M059J (cell line): ENCODE data around the gene ING5. TPM values are rescaled to one million over a fixed set of nuclear protein-coding genes. Genes with fewer than 3 reads are reported as not detected.
"Not testable (repeated sequence)": the region's sequence is repeated elsewhere in the genome, so short reads cannot be mapped to it uniquely, and the experiment has no call there.

Experiments
- DNase-seq: peaks from one replicate; pipeline ENCODE4 v3.0.0-alpha.2; 2012; ENCODE audit warnings: low read depth
- total RNA-seq: library from RNA; depleted of rRNA; stranded (reverse); fragments of >200 nt; shearing (Covaris generic); gene quantifications from 2 replicates; pipeline ENCODE4 v1.2.3, GENCODE V29; 2014; rRNA removed

The ING5 gene
- 9.2 and 11.0 TPM in 2 replicates for total RNA-seq

DNA sequence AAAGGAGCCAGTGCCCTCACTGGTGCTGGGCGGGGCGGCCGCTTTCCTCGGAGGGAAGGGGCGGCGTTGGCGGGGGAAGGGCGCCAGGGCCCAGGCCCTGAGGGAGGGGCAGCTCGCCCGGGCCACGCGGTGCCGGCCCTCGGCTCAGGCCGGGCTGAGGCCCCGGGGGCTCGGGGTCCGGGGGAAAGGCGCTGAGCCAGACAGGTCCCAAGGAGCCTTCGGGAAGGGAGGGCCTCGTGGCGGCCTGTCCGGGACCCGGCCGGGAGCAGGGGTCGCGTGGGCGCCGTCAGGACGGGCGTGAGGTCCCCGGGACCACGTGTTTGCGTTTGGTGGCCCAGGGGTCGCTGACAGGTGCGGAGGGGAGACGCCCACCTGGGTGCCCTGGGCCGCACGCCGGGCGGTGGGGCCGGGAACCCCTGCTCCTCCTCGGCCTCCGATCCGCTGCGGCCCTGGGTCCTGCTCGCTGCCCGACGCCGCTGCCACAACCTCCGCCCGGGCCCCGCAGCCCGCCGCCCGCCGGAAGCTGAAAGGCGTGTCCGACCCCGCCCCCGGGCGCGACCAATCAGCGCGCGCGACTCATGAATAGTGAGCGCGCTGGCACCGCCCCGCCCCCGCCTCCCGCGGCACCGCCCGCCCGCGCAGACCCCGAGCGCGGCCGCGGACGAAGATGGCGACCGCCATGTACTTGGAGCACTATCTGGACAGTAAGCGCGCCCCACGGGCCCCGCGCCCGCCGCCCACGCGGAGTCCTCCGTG lies at the start of gene ING5:
ING5 (plus strand) TSS at position 641 of the 756 bp plus-strand sequence; CDS start at position 668, 27 bp downstream.
- DNase-seq, result peak; percentile 82

GRCh38 chr2:241652142-241652541 lies 49.7 kb upstream of the ING5 start:
- no peak for DNase-seq

- no peak for DNase-seq
Measured at GRCh38 chr2:241652722-241653121, 49.1 kb upstream of the ING5 start.

DNA sequence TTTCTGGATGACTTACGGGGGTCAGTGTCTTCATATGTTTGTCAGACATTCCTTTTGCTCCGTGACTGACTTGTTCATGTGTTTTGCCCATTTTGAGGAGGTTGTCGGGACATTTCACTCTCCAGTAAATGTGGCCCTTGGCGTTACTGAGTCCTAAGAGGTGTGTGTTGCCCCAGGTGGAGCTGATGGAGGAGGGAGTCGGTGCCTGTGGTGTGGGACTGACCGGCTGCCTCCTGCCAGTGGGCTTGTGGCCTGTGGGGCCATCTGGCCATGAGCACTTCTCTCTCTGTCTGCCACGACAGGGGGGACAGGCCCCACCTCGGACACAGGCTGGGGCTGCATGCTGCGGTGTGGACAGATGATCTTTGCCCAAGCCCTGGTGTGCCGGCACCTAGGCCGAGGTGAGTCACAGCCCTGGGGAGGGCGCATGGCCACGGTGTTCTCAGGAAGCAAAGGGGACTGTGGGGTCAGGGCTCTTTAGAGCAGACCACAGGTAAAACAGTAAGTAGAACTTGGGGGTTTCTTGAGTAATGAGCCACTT lies 48.6 kb upstream of the ING5 start:
- no peak for DNase-seq

DNA sequence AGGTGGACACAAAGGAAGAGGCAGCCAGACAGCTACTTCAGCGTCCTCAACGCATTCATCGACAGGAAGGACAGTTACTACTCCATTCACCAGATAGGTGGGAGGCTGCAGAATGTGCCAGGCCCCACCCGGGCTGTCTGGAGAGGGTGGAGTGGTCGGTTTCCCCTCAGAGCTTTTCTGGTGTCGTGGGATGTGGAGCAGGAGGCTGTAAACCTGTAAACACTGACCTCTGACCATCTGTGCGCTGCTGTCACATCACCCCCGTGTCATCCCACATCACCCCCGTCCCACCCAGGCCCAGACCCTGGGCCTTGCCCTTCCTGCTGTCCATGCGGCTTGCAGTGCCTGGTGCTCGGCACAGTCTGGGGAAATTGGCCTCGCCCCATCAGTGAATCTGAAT lies 47.3 kb upstream of the ING5 start:
- no peak for DNase-seq

DNA sequence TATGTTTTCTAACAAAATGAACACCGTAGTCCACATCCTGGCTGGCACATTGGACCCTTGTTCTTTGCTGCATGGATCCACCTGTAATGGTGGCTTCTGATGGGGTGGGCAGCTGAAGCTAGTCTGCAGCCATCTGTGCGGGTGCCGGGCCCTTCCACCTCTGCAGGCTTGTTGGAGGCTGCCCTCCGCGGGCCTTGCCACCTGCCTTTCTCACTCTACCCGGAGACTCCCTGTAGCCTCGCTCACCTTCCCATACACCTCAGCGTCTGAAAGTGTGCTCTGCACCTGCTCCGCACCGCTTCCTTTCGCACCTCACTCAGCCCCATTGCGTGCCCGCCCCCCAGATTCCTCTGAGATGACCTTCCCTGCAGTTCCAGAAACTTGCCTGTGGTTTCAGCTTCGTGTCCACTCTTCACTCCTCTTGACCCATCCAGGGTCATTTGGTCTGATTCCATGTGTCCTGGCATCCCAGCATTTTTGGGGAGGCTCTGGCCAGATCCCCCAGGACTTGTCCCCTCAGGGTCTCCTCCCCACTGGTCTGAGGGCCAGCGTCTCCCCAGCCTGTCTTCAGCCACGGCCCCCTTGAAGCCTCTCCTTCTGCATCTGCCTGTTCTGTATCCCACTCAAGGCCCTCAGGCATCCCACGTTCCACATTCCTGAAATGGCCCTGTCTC lies 46.2 kb upstream of the ING5 start:
- no peak for DNase-seq

- DNase-seq, result no peak
Measured at GRCh38 chr2:241656190-241656741, 45.6 kb upstream of the ING5 start.

- no peak for DNase-seq
Measured at GRCh38 chr2:241657786-241658254, 44.0 kb upstream of the ING5 start.

DNA sequence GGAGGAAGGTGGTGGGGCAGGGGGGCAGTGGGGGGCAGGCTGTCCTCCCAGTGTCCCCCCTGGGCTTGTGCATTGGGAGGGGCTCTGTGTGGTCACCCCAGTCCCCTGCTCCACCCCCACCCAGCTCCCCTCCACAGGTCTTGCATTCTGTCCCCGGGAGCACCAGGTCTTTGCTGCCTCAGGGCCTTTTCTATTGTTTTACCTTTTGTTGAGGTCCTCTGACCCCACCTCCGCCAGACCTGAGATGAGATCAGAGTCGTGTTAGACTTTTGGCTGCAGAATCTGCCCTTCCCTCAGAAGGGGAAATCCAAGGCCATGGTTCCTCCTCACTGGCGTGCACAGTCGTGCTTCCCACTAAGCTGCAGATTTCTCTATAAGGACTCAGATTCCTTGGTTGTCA lies 43.5 kb upstream of the ING5 start:
- no peak for DNase-seq

DNA sequence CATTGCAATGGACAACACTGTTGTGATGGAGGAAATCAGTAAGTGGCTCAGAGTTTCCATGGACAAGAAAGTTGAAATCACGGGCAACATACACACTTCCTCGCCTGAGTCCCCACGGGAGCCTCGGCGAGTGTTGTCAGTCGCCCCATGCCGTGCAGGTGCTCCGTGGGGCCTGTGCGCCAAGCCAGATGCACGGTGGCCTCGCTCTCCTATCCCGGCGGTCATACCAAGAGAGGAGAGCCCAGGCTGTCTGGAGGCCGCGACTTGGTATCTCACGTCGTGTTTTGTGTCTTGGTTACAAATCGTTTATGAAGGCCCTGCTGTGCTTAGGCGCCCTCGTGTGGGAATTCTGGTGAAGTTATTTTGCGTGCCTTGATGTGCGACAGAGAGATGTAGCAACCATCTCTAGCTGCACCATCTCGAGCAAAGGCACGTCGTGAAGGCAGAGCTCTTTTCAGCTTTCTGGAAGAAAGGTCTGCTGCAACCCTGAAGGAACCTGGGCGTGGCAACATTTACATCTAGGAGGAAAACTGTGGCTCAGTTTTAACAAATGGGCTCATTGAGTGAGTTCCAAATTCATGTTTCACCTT lies 42.6 kb upstream of the ING5 start:
- peak; percentile 34 for DNase-seq

DNA sequence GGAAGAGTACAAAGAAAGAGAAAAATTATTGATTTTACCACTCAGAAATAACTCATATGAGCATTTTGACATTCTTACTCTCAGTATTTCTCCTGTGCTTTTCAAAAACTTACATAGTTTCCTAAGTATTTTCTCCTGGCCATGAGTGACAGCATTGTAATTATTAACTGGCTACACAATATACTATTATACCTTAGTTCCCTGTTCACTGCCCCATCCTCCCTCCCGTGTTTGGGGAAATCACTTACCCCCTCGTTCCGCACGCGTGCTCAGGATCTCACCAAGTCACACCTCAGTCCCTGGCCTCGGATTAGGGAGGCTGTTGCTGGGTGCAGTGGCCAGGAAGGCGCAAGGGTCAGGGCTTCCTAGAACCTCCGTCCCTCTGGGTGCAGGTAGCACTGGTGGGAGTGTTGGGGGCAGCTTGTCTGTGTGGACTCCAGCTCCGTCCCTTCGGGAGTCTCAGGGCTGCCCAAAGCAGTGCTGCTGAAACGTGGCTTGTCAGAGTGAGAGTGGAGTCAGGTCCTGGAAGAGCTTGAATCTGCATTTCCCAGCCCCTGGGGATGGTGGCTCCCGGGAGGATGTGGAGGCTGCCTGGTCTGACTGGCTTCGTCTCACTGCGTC lies 41.1 kb upstream of the ING5 start:
- no peak for DNase-seq

- not testable (repeated sequence) for DNase-seq
Measured at GRCh38 chr2:241662731-241663130, 39.1 kb upstream of the ING5 start.

DNA sequence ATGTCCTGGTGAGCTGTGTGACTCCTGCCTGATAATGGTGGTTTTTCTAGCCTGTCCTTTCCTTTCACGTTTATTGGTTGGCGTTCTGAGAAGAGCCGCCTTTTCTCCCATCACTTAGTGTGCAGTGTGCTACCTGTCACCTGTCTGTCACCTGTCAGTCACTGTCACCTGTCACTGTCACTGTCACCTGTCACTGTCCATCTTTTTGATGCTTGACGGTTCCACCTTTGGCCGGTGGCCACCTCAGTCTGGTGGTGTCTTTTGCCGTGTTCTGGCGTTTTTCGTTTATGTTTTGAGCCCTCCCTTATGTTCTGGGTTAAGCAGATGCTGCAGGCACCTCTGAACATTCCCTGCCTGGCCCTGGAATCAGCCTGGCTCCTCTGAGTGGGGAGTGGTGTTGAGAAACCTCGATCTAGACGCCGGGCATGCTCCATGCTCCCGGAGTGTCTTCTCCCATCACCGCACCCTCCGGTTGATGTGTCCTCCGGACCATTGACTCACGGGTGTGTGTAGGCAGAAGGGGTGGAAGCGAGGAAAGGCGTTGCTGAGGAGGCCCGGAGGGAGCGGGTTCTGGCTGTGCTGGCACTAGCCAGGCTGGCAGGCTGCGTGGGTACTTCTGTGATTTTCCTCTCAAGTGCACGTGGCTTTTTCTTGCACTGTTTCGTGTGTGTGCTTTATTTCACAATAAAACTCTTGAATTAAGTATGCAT lies 36.0 kb upstream of the ING5 start:
- no peak for DNase-seq

GRCh38 chr2:241666627-241667400 lies 35.0 kb upstream of the ING5 start:
- no peak for DNase-seq

DNA sequence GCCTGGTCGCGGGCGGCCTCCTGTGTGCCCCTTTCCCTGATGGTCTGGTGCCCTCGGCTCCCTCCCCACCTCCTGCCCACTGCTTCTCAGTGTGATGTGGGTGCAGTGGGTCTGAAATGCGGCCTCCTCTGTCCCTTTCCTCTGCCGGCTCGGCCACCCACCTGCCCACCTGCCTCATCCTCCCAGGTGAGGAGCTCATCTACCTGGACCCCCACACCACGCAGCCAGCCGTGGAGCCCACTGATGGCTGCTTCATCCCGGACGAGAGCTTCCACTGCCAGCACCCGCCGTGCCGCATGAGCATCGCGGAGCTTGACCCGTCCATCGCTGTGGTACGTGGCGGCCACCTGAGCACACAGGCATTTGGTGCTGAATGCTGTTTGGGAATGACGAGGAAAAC lies 33.5 kb upstream of the ING5 start:
- DNase-seq, result no peak

DNA sequence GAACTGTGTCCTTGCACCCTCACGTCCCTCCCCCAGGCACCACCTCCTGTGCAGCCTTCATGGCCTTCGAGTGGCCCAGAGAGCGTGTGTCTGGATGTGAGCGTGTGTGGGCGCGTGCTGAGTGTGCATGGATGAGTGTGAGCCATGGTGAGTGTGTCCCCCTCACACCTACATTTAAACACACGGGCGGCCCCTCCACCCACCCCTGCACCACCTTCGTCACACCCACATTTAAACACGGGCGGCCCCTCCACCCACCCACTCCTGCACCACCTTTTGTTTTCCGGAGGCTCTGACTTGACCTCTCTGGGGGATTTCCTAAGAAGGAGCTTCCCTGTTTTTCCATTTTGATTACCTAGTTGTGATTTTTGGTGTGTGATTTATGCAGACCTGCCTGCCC lies 33.0 kb upstream of the ING5 start:
- no peak for DNase-seq

- DNase-seq, result no peak
Measured at GRCh38 chr2:241670333-241671110, 31.3 kb upstream of the ING5 start.

DNA sequence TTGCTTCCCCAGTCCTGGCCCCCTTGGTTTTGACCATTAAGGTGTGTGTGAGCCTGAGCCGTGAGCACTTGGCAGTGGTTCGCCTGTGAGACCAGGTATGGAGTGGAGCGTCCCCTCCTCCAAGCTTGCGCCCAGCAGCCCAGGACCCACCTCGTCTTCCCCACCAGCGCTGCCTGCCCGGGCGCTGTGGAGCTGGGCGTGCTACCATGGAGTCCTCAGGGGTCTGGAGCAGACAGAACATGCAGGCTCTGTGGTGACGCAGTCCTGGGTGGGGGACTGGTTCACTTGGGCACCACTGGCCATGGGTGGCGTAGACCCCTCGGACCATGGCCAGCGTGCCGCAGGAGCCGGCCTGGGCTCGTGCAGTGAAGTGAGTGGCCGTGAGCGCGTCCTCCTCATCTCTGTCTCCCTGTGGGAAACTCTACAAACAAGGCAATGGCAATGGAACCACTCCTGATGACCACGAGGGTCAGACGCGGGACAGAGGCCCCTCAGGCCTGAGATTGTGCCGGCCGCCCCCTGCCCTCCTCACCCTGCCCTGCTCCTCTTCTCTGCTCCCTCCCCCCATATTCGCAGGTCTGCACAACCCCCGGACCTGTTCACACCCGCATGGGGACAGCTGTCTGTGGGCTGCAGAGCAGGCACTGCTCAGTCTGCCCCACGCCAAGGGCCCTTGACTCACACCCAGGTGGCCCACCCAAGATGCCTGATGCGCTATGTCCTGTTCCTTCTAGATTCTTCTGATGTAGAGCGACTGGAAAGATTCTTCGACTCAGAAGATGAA lies 30.2 kb upstream of the ING5 start:
- no peak for DNase-seq
